Transverse colon (tissue), 4 donors: ENCODE results near the gene MAN1C1. TPM values are rescaled to one million over a fixed set of nuclear protein-coding genes. Genes with fewer than 3 reads are reported as not detected.
"Not testable (repeated sequence)": the region's sequence is repeated elsewhere in the genome, so short reads cannot be mapped to it uniquely, and the experiment has no call there.

ENCODE experiments used
- DNase-seq: peaks from one replicate; pipeline ENCODE4 v3.0.0-alpha.2; 2019
- H3K27ac ChIP-seq, 4 donors: fragments of 200-600 bp; sonication (generic); 2 replicates each; pipeline ENCODE4 v1.5.1; 2016 to 2018; ENCODE audit warnings: inconsistent platforms in 4 of 4
- H3K27me3 ChIP-seq: fragments of 200-600 bp; sonication (generic); 2 replicates; pipeline ENCODE4 v1.5.1; 2017; ENCODE audit warnings: inconsistent platforms
- H3K36me3 ChIP-seq, 4 donors: fragments of 200-600 bp; sonication (generic); 2 replicates each; pipeline ENCODE4 v1.5.1; 2017 to 2019; ENCODE audit warnings: inconsistent platforms in 4 of 4
- H3K4me1 ChIP-seq, 4 donors: fragments of 200-600 bp; sonication (generic); 2 replicates each; pipeline ENCODE4 v1.5.1; 2017 to 2020; ENCODE audit warnings: inconsistent platforms in 4 of 4
- H3K4me3 ChIP-seq, 4 donors: fragments of 200-600 bp; sonication (generic); 1 replicate in 1 of 4; 2 replicates in 3 of 4; pipeline versions ENCODE4 v1.5.1 to v1.6.1; 2017 to 2019; ENCODE audit warnings: inconsistent platforms in 4 of 4
- H3K9me3 ChIP-seq, 2 donors: fragments of 200-600 bp; sonication (generic); 2 replicates each; pipeline ENCODE4 v1.5.1; 2017 to 2019; ENCODE audit warnings: inconsistent platforms in 2 of 2
- CTCF ChIP-seq, 5 experiments: fragments of 200-600 bp in 3 of 5; fragments of 450-650 bp in 2 of 5; sonication (generic) in 3 of 5; IDR thresholded peaks; 1 replicate in 2 of 5; 2 replicates in 3 of 5; pipeline ENCODE4 v1.5.1; 2016 to 2017; ENCODE audit warnings: antibody characterized with exemption in 5 of 5, inconsistent platforms in 3 of 5, mild to moderate bottlenecking in 2 of 5, moderate library complexity in 1 of 5
- EP300 ChIP-seq: sonication (generic); formaldehyde crosslinking; IDR thresholded peaks from one replicate; pipeline ENCODE4 v1.6.1; 2017; ENCODE audit warnings: antibody characterized with exemption, low read depth
- POLR2A ChIP-seq: fragments of 450-650 bp; IDR thresholded peaks from one replicate; pipeline ENCODE4 v1.6.1; 2016; ENCODE audit warnings: antibody characterized with exemption, mild to moderate bottlenecking, moderate library complexity
- POLR2AphosphoS5 ChIP-seq, 3 donors: sonication (generic); formaldehyde crosslinking; IDR thresholded peaks; one replicate each; pipeline ENCODE4 v1.6.1; 2016; ENCODE audit warnings: antibody characterized with exemption in 3 of 3
- WGBS, 2 donors: methylation state at CpG; one replicate each; pipeline ENCODE4 v1.1.5; 2018; ENCODE audit warnings: low coverage in 1 of 2; 5-methylcytosine and 5-hydroxymethylcytosine counted together
- in situ Hi-C, 4 donors: fragments of 200-750 bp; cut with MboI; loops; one replicate each; pipeline versions ENCODE4 v1.15.0 to v1.15.1; 2017; ENCODE audit warnings: low sequenced_read_pairs in 3 of 4, low pct_ligation_motif_present in 1 of 4, low pct_unique_long_range_greater_than_20kb in 1 of 4
- intact Hi-C: fragments of 100-400 bp; cut with DNase I; formaldehyde crosslinking; loops from one replicate; pipeline ENCODE4 v1.15.1; 2023; ENCODE audit warnings: low total_unique reads
- total RNA-seq, 4 donors: library from RNA; depleted of rRNA; stranded (reverse); fragments of >200 nt; gene quantifications; one replicate each; pipeline ENCODE4 v1.1.0, GENCODE V29; 2016

Gene MAN1C1
- total RNA-seq, 4 donors from 2014 or later: 2.4 to 6.8 (median 4.3) TPM

- intact Hi-C loops: no loop called here
- H3K4me1 ChIP-seq: peaks cover 13 to 70% (median 42%) of the 10 kb centered on the region in 4 donors
- H3K4me3 ChIP-seq: no peak overlapping the region
- TF ChIP-seq POLR2A (no peak), EP300 (no peak), POLR2AphosphoS5 (IDR thresholded peaks at IDR 0.05) (no peak), CTCF (IDR thresholded peaks at IDR 0.05) (no peak)
- DNase-seq: no peak
- no peaks in the 10 kb centered on the region for H3K9me3 ChIP-seq
- WGBS, 2 donors: 73 to 77% methylated on average over 8 to 10 of the region's 10 CpGs
- no peaks in the 10 kb centered on the region for H3K36me3 ChIP-seq
- in situ Hi-C loops: no loop called here
- H3K27me3 ChIP-seq: no peaks in the 10 kb centered on the region
- H3K27ac ChIP-seq: peak overlapping the region in 3 of 4 donors; percentile 30 to 83 (median 80)
Observed at GRCh38 chr1:25697435-25698217, 81.0 kb downstream of the MAN1C1 start.

- in situ Hi-C loops: no loop called here
- Histone ChIP-seq H3K27me3 (no peaks in the 10 kb centered on the region), H3K36me3 (no peaks in the 10 kb centered on the region), H3K27ac (peak overlapping the region in 3 of 4 donors; percentile 80 to 83 (median 83)), H3K9me3 (no peaks in the 10 kb centered on the region), H3K4me1 (peaks cover 13 to 69% (median 42%) of the 10 kb centered on the region in 4 donors), H3K4me3 (no peak overlapping the region)
- no peak for DNase-seq
- WGBS, 2 donors: 89% methylated on average over 10 of the region's 10 CpGs; no CpG with 5 or more reads in 1 of the 2 donors
- no peak for TF ChIP-seq EP300
- intact Hi-C loops: no loop called here
Observed at GRCh38 chr1:25698252-25698651, 81.7 kb downstream of the MAN1C1 start.

GRCh38 chr1:25699059-25699458 lies 82.5 kb downstream of the MAN1C1 start:
- Histone ChIP-seq H3K27ac (peak overlapping the region; percentile 76 to 83 (median 82)), H3K4me1 (peaks cover 9 to 64% (median 40%) of the 10 kb centered on the region in 4 donors)
- H3K9me3 ChIP-seq, in situ Hi-C loops, DNase-seq, intact Hi-C loops, H3K27me3 ChIP-seq, H3K4me3 ChIP-seq, H3K36me3 ChIP-seq: not testable (repeated sequence)
- WGBS, 2 donors: 93% methylated on average over 5 to 8 of the region's 8 CpGs

GRCh38 chr1:25699500-25700143 lies 83.0 kb downstream of the MAN1C1 start:
- intact Hi-C loops (no loop called here), in situ Hi-C loops (no loop called here)
- Histone ChIP-seq H3K27ac (peak overlapping the region; percentile 76 to 83 (median 82)), H3K27me3 (no peaks in the 10 kb centered on the region), H3K4me3 (no peak overlapping the region), H3K4me1 (peaks cover 8 to 61% (median 39%) of the 10 kb centered on the region in 4 donors), H3K9me3 (no peaks in the 10 kb centered on the region), H3K36me3 (no peaks in the 10 kb centered on the region)
- TF ChIP-seq POLR2AphosphoS5 (IDR thresholded peaks at IDR 0.05) (no peak), EP300 (no peak), POLR2A (no peak), CTCF (IDR thresholded peaks at IDR 0.05) (no peak)
- WGBS, 2 donors: 32 to 65% methylated on average over 3 to 10 of the region's 10 CpGs
- no peak for DNase-seq

GRCh38 chr1:25700144-25700523 lies 83.5 kb downstream of the MAN1C1 start:
- Histone ChIP-seq H3K27ac (peak overlapping the region; percentile 76 to 83 (median 82)), H3K4me1 (peaks cover 8 to 57% (median 37%) of the 10 kb centered on the region in 4 donors), H3K9me3 (no peaks in the 10 kb centered on the region), H3K36me3 (no peaks in the 10 kb centered on the region), H3K4me3 (no peak overlapping the region), H3K27me3 (no peaks in the 10 kb centered on the region)
- TF ChIP-seq POLR2AphosphoS5 (IDR thresholded peaks at IDR 0.05) (peak; percentile 54 to 73 (median 68)), EP300 (no peak)
- in situ Hi-C loops: no loop called here
- intact Hi-C loops: no loop called here
- WGBS, 2 donors: 52 to 62% methylated on average over 3 of the region's 3 CpGs
- DNase-seq: peak; percentile 47
